Mesenchymal stem cell (in vitro differentiated cells and primary cell): ENCODE results near the gene TPO.

Source experiments
- DNase-seq: peaks from one replicate; pipeline ENCODE4 v3.0.0-alpha.2; 2013
- H2AFZ ChIP-seq: one replicate; pipeline ENCODE4 v1.6.1; 2013; ENCODE audit warnings: low read depth, mild to moderate bottlenecking, control low read depth, inconsistent platforms, low read length, moderate library complexity
- H2AK5ac ChIP-seq: 2 replicates; pipeline ENCODE4 v1.6.1; 2013; ENCODE audit warnings: low read length, moderate library complexity, mild to moderate bottlenecking, inconsistent platforms; ENCODE audit not compliant: severe bottlenecking
- H2BK120ac ChIP-seq: one replicate; pipeline ENCODE4 v1.6.1; 2013; ENCODE audit warnings: low read depth, mild to moderate bottlenecking, inconsistent platforms, low read length, moderate library complexity
- H2BK12ac ChIP-seq, 2 experiments: one replicate each; pipeline ENCODE4 v1.6.1; 2013; ENCODE audit warnings: inconsistent platforms in 2 of 2, low read length in 2 of 2, mild to moderate bottlenecking in 2 of 2, moderate library complexity in 2 of 2, control low read depth in 1 of 2
- H2BK15ac ChIP-seq: one replicate; pipeline ENCODE4 v1.6.1; 2013; ENCODE audit warnings: mild to moderate bottlenecking, low read depth, inconsistent platforms; ENCODE audit not compliant: poor library complexity, severe bottlenecking
- H2BK5ac ChIP-seq: 2 replicates; pipeline ENCODE4 v1.6.1; 2013; ENCODE audit warnings: low read depth, mild to moderate bottlenecking, low read length, control low read depth, inconsistent platforms; ENCODE audit not compliant: poor library complexity, severe bottlenecking
- H3K14ac ChIP-seq, 2 experiments: one replicate each; pipeline ENCODE4 v1.6.1; 2013; ENCODE audit warnings: inconsistent platforms in 2 of 2, low read length in 2 of 2, control low read depth in 1 of 2, mild to moderate bottlenecking in 1 of 2, moderate library complexity in 1 of 2
- H3K18ac ChIP-seq, 2 experiments: one replicate each; pipeline ENCODE4 v1.6.1; 2013; ENCODE audit warnings: inconsistent platforms in 2 of 2, low read length in 2 of 2, control low read depth in 1 of 2, low read depth in 1 of 2, mild to moderate bottlenecking in 1 of 2
- H3K23ac ChIP-seq, 2 experiments: one replicate each; pipeline ENCODE4 v1.6.1; 2013; ENCODE audit warnings: inconsistent platforms in 2 of 2, low read length in 2 of 2, mild to moderate bottlenecking in 2 of 2, moderate library complexity in 2 of 2, control low read depth in 1 of 2
- H3K27ac ChIP-seq: 2 replicates; pipeline ENCODE4 v1.5.1; 2013; ENCODE audit warnings: mild to moderate bottlenecking, moderate library complexity, low read length, control low read depth, inconsistent platforms; ENCODE audit not compliant: poor library complexity, severe bottlenecking
- H3K27me3 ChIP-seq, 2 experiments: 2 replicates each; pipeline versions ENCODE4 v1.6.1 to v1.7.0; 2013; ENCODE audit warnings: low read length in 2 of 2, mild to moderate bottlenecking in 2 of 2, moderate library complexity in 2 of 2, control low read depth in 1 of 2, inconsistent platforms in 1 of 2; ENCODE audit not compliant: control insufficient read depth in 1 of 2, insufficient read depth in 1 of 2
- H3K36me3 ChIP-seq, 2 experiments: 2 replicates each; pipeline versions ENCODE4 v1.6.1 to v1.7.0; 2013; ENCODE audit warnings: low read length in 2 of 2, control low read depth in 1 of 2, inconsistent platforms in 1 of 2, low read depth in 1 of 2, mild to moderate bottlenecking in 1 of 2; ENCODE audit not compliant: insufficient read depth in 2 of 2, control insufficient read depth in 1 of 2
- H3K4ac ChIP-seq, 2 experiments: one replicate each; pipeline ENCODE4 v1.6.1; 2013; ENCODE audit warnings: inconsistent platforms in 2 of 2, low read length in 2 of 2, mild to moderate bottlenecking in 2 of 2, moderate library complexity in 2 of 2, control low read depth in 1 of 2, low read depth in 1 of 2
- H3K4me1 ChIP-seq: 2 replicates; pipeline ENCODE4 v1.6.1; 2013; ENCODE audit warnings: low read depth, low read length, control low read depth; ENCODE audit not compliant: control insufficient read depth, insufficient read depth
- H3K4me2 ChIP-seq: 2 replicates; pipeline ENCODE4 v1.6.1; 2013; ENCODE audit warnings: low read length, mild to moderate bottlenecking, inconsistent platforms; ENCODE audit not compliant: poor library complexity, severe bottlenecking
- H3K4me3 ChIP-seq, 2 experiments: 2 replicates each; pipeline versions ENCODE4 v1.5.1 to v1.7.0; 2013; ENCODE audit warnings: low read length in 2 of 2, mild to moderate bottlenecking in 2 of 2, control low read depth in 1 of 2, low read depth in 1 of 2; ENCODE audit not compliant: insufficient read depth in 1 of 2
- H3K79me1 ChIP-seq: replicated peaks from 2 replicates; pipeline ENCODE4 v1.6.1; 2013; ENCODE audit warnings: mild to moderate bottlenecking, control low read depth, low read length, inconsistent platforms; ENCODE audit not compliant: poor library complexity, severe bottlenecking
- H3K9ac ChIP-seq: 2 replicates; pipeline ENCODE4 v1.7.0; 2013; ENCODE audit warnings: mild to moderate bottlenecking, low read length, moderate library complexity
- H3K9me3 ChIP-seq: 2 replicates; pipeline ENCODE4 v1.7.0; 2013; ENCODE audit warnings: mild to moderate bottlenecking, low read length; ENCODE audit not compliant: control insufficient read depth
- H4K8ac ChIP-seq: one replicate; pipeline ENCODE4 v1.6.1; 2013; ENCODE audit warnings: inconsistent platforms, mild to moderate bottlenecking, low read length, moderate library complexity
- H4K91ac ChIP-seq: one replicate; pipeline ENCODE4 v1.6.1; 2013; ENCODE audit warnings: mild to moderate bottlenecking, low read length, inconsistent platforms
- whole genome bisulfite sequencing: methylation state at CpG from one replicate; pipeline ENCODE4 v1.1.7; 2013; ENCODE audit warnings: mixed read lengths; 5-methylcytosine and 5-hydroxymethylcytosine counted together

The TPO gene

DNA sequence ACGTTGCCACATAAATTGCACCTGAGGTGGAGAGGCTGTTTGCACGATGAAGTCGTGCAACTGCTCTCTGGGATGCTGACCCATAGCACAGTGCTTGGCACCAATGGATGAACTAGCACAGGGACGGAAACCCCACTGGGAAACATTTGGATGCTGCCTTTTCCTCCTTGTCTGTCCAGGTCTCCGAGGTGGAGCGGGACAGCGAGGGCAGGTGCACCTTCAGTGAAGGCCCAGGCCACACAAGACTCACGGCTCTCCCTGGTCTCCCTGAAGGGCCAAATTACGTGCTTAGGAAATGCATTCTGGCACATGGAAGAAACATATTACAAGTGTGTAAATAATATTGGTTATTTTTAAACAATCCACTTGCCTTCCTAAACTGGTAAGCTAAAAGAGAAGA, 70.3 kb downstream of the TPO start:
- H2AK5ac ChIP-seq = no peak overlapping the region
- H2BK120ac ChIP-seq = no peak overlapping the region
- H2AFZ ChIP-seq = no peak overlapping the region
- no peak overlapping the region for H4K91ac ChIP-seq
- no peak overlapping the region for H3K4me2 ChIP-seq
- no peak overlapping the region for H2BK5ac ChIP-seq
- H4K8ac ChIP-seq = no peak overlapping the region
- no peak overlapping the region for H3K14ac ChIP-seq
- WGBS = 83% methylated on average over 8 of the region's 9 CpGs
- H3K9ac ChIP-seq = no peak overlapping the region
- no peak overlapping the region for H3K23ac ChIP-seq
- no peak overlapping the region for H3K4me3 ChIP-seq
- H3K79me1 ChIP-seq = no peaks in the 10 kb centered on the region
- no peak overlapping the region for H2BK12ac ChIP-seq
- no peaks in the 10 kb centered on the region for H3K36me3 ChIP-seq
- no peak overlapping the region for H3K27ac ChIP-seq
- peaks cover 0 to 5% of the 10 kb centered on the region in 2 experiments for H3K27me3 ChIP-seq
- H3K9me3 ChIP-seq = no peaks in the 10 kb centered on the region
- H3K4ac ChIP-seq = no peak overlapping the region
- H3K4me1 ChIP-seq = no peaks in the 10 kb centered on the region
- H2BK15ac ChIP-seq = no peak overlapping the region
- no peak for DNase-seq
- H3K18ac ChIP-seq = no peak overlapping the region

GRCh38 chr2:1484131-1484884, 71.0 kb downstream of the TPO start:
- no peak overlapping the region for H3K4me3 ChIP-seq
- peaks cover 6% of the 10 kb centered on the region for H3K4me1 ChIP-seq
- no peaks in the 10 kb centered on the region for H3K79me1 ChIP-seq
- no peak for DNase-seq
- peaks cover 0 to 5% of the 10 kb centered on the region in 2 experiments for H3K27me3 ChIP-seq
- no peak overlapping the region for H3K14ac ChIP-seq
- no peak overlapping the region for H3K4me2 ChIP-seq
- H2BK15ac ChIP-seq = no peak overlapping the region
- H4K8ac ChIP-seq = no peak overlapping the region
- no peak overlapping the region for H3K4ac ChIP-seq
- H4K91ac ChIP-seq = no peak overlapping the region
- no peak overlapping the region for H2BK120ac ChIP-seq
- no peaks in the 10 kb centered on the region for H3K36me3 ChIP-seq
- no peak overlapping the region for H3K23ac ChIP-seq
- no peak overlapping the region for H2BK5ac ChIP-seq
- no peaks in the 10 kb centered on the region for H3K9me3 ChIP-seq
- WGBS = 90% methylated on average over 18 of the region's 22 CpGs
- H3K9ac ChIP-seq = no peak overlapping the region
- no peak overlapping the region for H2AFZ ChIP-seq
- H3K27ac ChIP-seq = no peak overlapping the region
- no peak overlapping the region for H2AK5ac ChIP-seq
- no peak overlapping the region for H3K18ac ChIP-seq
- H2BK12ac ChIP-seq = no peak overlapping the region

DNA sequence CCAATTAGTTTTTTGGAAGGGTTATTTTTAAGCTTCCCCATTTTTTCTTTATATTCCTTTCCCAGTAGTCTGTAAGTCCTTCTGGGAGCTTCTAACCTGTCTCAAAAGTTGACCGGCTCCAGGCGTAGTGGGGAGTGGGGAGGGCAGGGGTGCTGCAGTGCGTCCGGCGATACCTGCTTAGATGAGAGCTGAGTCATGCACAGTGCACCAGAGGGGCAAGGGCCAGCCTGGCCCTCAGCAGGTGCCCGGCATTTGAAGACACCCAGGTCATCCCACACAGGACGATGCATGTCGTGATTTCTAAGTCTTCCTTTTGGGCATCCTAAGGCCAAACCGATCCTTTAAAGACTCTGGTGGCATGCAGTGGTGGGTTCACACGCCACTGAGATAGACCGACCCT, 73.4 kb downstream of the TPO start:
- Histone ChIP-seq H3K9me3 (no peaks in the 10 kb centered on the region), H3K4me3 (no peak overlapping the region), H3K18ac (no peak overlapping the region), H2BK120ac (no peak overlapping the region), H2AFZ (no peak overlapping the region), H3K27ac (no peak overlapping the region), H3K14ac (no peak overlapping the region), H3K79me1 (no peaks in the 10 kb centered on the region), H3K4me2 (no peak overlapping the region), H2AK5ac (no peak overlapping the region), H3K36me3 (no peaks in the 10 kb centered on the region), H3K9ac (no peak overlapping the region), H2BK15ac (no peak overlapping the region), H4K91ac (no peak overlapping the region), H2BK5ac (no peak overlapping the region), H4K8ac (no peak overlapping the region), H3K4me1 (peaks cover 6% of the 10 kb centered on the region), H2BK12ac (no peak overlapping the region), H3K27me3 (peaks cover 0 to 5% of the 10 kb centered on the region in 2 experiments), H3K23ac (no peak overlapping the region), H3K4ac (no peak overlapping the region)
- DNase-seq = no peak
- WGBS = 87% methylated on average over 11 of the region's 11 CpGs

- no peaks in the 10 kb centered on the region for H3K9me3 ChIP-seq
- H3K36me3 ChIP-seq = no peaks in the 10 kb centered on the region
- no peak overlapping the region for H2BK12ac ChIP-seq
- no peak overlapping the region for H4K91ac ChIP-seq
- no peak overlapping the region for H3K4me3 ChIP-seq
- no peak overlapping the region for H3K18ac ChIP-seq
- H3K4me2 ChIP-seq = no peak overlapping the region
- no peaks in the 10 kb centered on the region for H3K27me3 ChIP-seq
- no peak overlapping the region for H2AK5ac ChIP-seq
- no peak overlapping the region for H3K9ac ChIP-seq
- no peak overlapping the region for H2BK15ac ChIP-seq
- no peak overlapping the region for H3K14ac ChIP-seq
- no peak overlapping the region for H2BK120ac ChIP-seq
- no peak overlapping the region for H2BK5ac ChIP-seq
- H3K23ac ChIP-seq = no peak overlapping the region
- no peak for DNase-seq
- no peak overlapping the region for H4K8ac ChIP-seq
- H3K4me1 ChIP-seq = peaks cover 6% of the 10 kb centered on the region
- H2AFZ ChIP-seq = no peak overlapping the region
- H3K79me1 ChIP-seq = no peaks in the 10 kb centered on the region
- no peak overlapping the region for H3K27ac ChIP-seq
- H3K4ac ChIP-seq = no peak overlapping the region
- WGBS = 81% methylated on average over 9 of the region's 9 CpGs
Observed at GRCh38 chr2:1487758-1488157, 74.5 kb downstream of the TPO start.
